Naive B cell (primary cell): Measurements from ENCODE around the gene NPHP3. TPM values are rescaled to one million over a fixed set of nuclear protein-coding genes. Genes with fewer than 3 reads are reported as not detected.
A peak's percentile ranks its signal among the peaks of the same experiment; 100 is the strongest.

Experiments
- ATAC-seq, 2 donors: fragments of 150-1000 bp; cut with Tn5 transposase; 2 replicates each; pipeline ENCODE4 v1.10.0; 2021; ENCODE audit warnings: low read depth in 2 of 2, mild to moderate bottlenecking in 2 of 2, moderate library complexity in 2 of 2
- DNase-seq: peaks from one replicate; pipeline ENCODE4 v3.0.0; 2022
- H3K27ac Mint-ChIP-seq, 6 donors: one replicate each; pipeline ENCODE4 v1.8.0; 2020 to 2022; ENCODE audit warnings: mild to moderate bottlenecking in 6 of 6, mixed read lengths in 6 of 6, moderate library complexity in 5 of 6, inconsistent platforms in 2 of 6
- H3K27me3 Mint-ChIP-seq, 3 donors: one replicate each; pipeline ENCODE4 v1.8.0; 2021 to 2022; ENCODE audit warnings: mixed read lengths in 3 of 3, mild to moderate bottlenecking in 1 of 3
- H3K36me3 Mint-ChIP-seq, 2 donors: one replicate each; pipeline ENCODE4 v1.8.0; 2020 to 2022; ENCODE audit warnings: mixed read lengths in 2 of 2, inconsistent platforms in 1 of 2, mild to moderate bottlenecking in 1 of 2
- H3K4me1 Mint-ChIP-seq, 3 donors: one replicate each; pipeline ENCODE4 v1.8.0; 2020 to 2022; ENCODE audit warnings: mixed read lengths in 3 of 3, inconsistent platforms in 1 of 3, mild to moderate bottlenecking in 1 of 3, moderate library complexity in 1 of 3
- H3K4me3 Mint-ChIP-seq, 8 donors: one replicate each; pipeline ENCODE4 v1.8.0; 2020 to 2022; ENCODE audit warnings: mild to moderate bottlenecking in 8 of 8, mixed read lengths in 8 of 8, moderate library complexity in 8 of 8, inconsistent platforms in 2 of 8
- H3K9me3 Mint-ChIP-seq, 7 donors: one replicate each; pipeline ENCODE4 v1.8.0; 2020 to 2022; ENCODE audit warnings: mixed read lengths in 7 of 7, mild to moderate bottlenecking in 5 of 7, inconsistent platforms in 2 of 7, moderate library complexity in 1 of 7
- polyA plus RNA-seq, 6 donors: library from polyadenylated mRNA; unstranded; fragments of 300-500 nt; fragmentation: Illumina TruSeq; gene quantifications; one replicate each; pipeline ENCODE4 v1.2.3, GENCODE V29; 2021; ENCODE audit warnings: low read depth in 6 of 6

NPHP3 gene
- polyA plus RNA-seq, 6 donors from 2014 or later = 1.9 to 8.3 (median 4.9) TPM

GRCh38 chr3:132665230-132665745, 56.9 kb downstream of the NPHP3 start:
- H3K4me3 Mint-ChIP-seq = no peak overlapping the region
- peaks cover 18 to 31% (median 29%) of the 10 kb centered on the region in 3 donors for H3K4me1 Mint-ChIP-seq
- H3K27ac Mint-ChIP-seq = peak overlapping the region in 1 of 6 donors; percentile 7
- ATAC-seq (no peak), DNase-seq (no peak)
- peaks cover 0 to 3% of the 10 kb centered on the region in 2 donors for H3K36me3 Mint-ChIP-seq
- no peaks in the 10 kb centered on the region for H3K9me3 Mint-ChIP-seq
- H3K27me3 Mint-ChIP-seq = no peaks in the 10 kb centered on the region

GRCh38 chr3:132662212-132662611, 60.0 kb downstream of the NPHP3 start:
- H3K27ac Mint-ChIP-seq = no peak overlapping the region
- peak overlapping the region in 3 of 8 donors; percentile 3 to 99 (median 35) for H3K4me3 Mint-ChIP-seq
- no peak for ATAC-seq
- H3K36me3 Mint-ChIP-seq = peaks cover 0 to 7% of the 10 kb centered on the region in 2 donors
- no peak for DNase-seq
- H3K27me3 Mint-ChIP-seq = no peaks in the 10 kb centered on the region
- H3K9me3 Mint-ChIP-seq = no peaks in the 10 kb centered on the region
- H3K4me1 Mint-ChIP-seq = peaks cover 39 to 43% (median 40%) of the 10 kb centered on the region in 3 donors

- no peaks in the 10 kb centered on the region for H3K9me3 Mint-ChIP-seq
- H3K27ac Mint-ChIP-seq = peak overlapping the region; percentile 82 to 99 (median 97)
- DNase-seq = no peak
- H3K4me1 Mint-ChIP-seq = peaks cover 39 to 43% (median 42%) of the 10 kb centered on the region in 3 donors
- H3K4me3 Mint-ChIP-seq = peak overlapping the region; percentile 91 to 99 (median 98)
- peaks cover 0 to 7% of the 10 kb centered on the region in 2 donors for H3K36me3 Mint-ChIP-seq
- H3K27me3 Mint-ChIP-seq = no peaks in the 10 kb centered on the region
- no peak for ATAC-seq
These were observed 61.1 kb downstream of the NPHP3 start for GRCh38 chr3:132661101-132661500.

- H3K27me3 Mint-ChIP-seq = no peaks in the 10 kb centered on the region
- H3K4me1 Mint-ChIP-seq = peaks cover 39 to 43% (median 42%) of the 10 kb centered on the region in 3 donors
- DNase-seq = no peak
- H3K27ac Mint-ChIP-seq = peak overlapping the region; percentile 82 to 99 (median 97)
- no peak for ATAC-seq
- H3K36me3 Mint-ChIP-seq = peaks cover 0 to 7% of the 10 kb centered on the region in 2 donors
- peak overlapping the region; percentile 91 to 99 (median 98) for H3K4me3 Mint-ChIP-seq
- H3K9me3 Mint-ChIP-seq = no peaks in the 10 kb centered on the region
These were observed 61.5 kb downstream of the NPHP3 start for GRCh38 chr3:132660811-132661070.

- H3K9me3 Mint-ChIP-seq = no peaks in the 10 kb centered on the region
- peak; percentile 77 to 78 for ATAC-seq
- H3K27me3 Mint-ChIP-seq = no peaks in the 10 kb centered on the region
- peak within 1 kb of the TSS; percentile 97 to 99 (median 97) for H3K27ac Mint-ChIP-seq
- peaks cover 42 to 43% (median 43%) of the 10 kb centered on the region in 3 donors for H3K4me1 Mint-ChIP-seq
- DNase-seq = peak; percentile 66
- H3K36me3 Mint-ChIP-seq = peaks cover 0 to 7% of the 10 kb centered on the region in 2 donors
- H3K4me3 Mint-ChIP-seq = peak within 1 kb of the TSS; percentile 91 to 99 (median 98)
These were observed 62.0 kb downstream of the NPHP3 start, which contains the start of gene UBA5 for GRCh38 chr3:132660052-132660810. TSS of gene UBA5 (plus strand) at chr3:132660329. CDS start at chr3:132660538, 209 bp downstream.

- peak; percentile 66 to 68 for ATAC-seq
- Mint-ChIP-seq H3K4me1 (peaks cover 36 to 40% (median 40%) of the 10 kb centered on the region in 3 donors), H3K27me3 (no peaks in the 10 kb centered on the region), H3K4me3 (peak within 1 kb of the TSS; percentile 91 to 99 (median 98)), H3K36me3 (peaks cover 0 to 7% of the 10 kb centered on the region in 2 donors), H3K27ac (peak within 1 kb of the TSS; percentile 97 to 99 (median 97)), H3K9me3 (no peaks in the 10 kb centered on the region)
- peak; percentile 56 for DNase-seq
These were observed 62.7 kb downstream of the NPHP3 start, which contains the start of gene ACAD11 for GRCh38 chr3:132659365-132660051. TSS of gene ACAD11 (minus strand) at chr3:132659809. CDS start at chr3:132659751, 58 bp downstream.

GRCh38 chr3:132659000-132659364, 63.2 kb downstream of the NPHP3 start:
- H3K36me3 Mint-ChIP-seq = peaks cover 0 to 7% of the 10 kb centered on the region in 2 donors
- H3K4me3 Mint-ChIP-seq = peak overlapping the region; percentile 91 to 99 (median 98)
- ATAC-seq = no peak
- H3K4me1 Mint-ChIP-seq = peaks cover 34 to 40% (median 39%) of the 10 kb centered on the region in 3 donors
- H3K27me3 Mint-ChIP-seq = no peaks in the 10 kb centered on the region
- no peak for DNase-seq
- peak overlapping the region; percentile 97 to 99 (median 97) for H3K27ac Mint-ChIP-seq
- H3K9me3 Mint-ChIP-seq = no peaks in the 10 kb centered on the region

- H3K36me3 Mint-ChIP-seq = peaks cover 0 to 7% of the 10 kb centered on the region in 2 donors
- DNase-seq (no peak), ATAC-seq (no peak)
- H3K4me1 Mint-ChIP-seq = peaks cover 28 to 40% (median 34%) of the 10 kb centered on the region in 3 donors
- peak overlapping the region in 6 of 8 donors; percentile 6 to 99 (median 76) for H3K4me3 Mint-ChIP-seq
- no peaks in the 10 kb centered on the region for H3K9me3 Mint-ChIP-seq
- H3K27me3 Mint-ChIP-seq = no peaks in the 10 kb centered on the region
- peak overlapping the region in 5 of 6 donors; percentile 9 to 97 (median 45) for H3K27ac Mint-ChIP-seq
These were observed 64.1 kb downstream of the NPHP3 start for GRCh38 chr3:132657869-132658747.

- Mint-ChIP-seq H3K9me3 (no peaks in the 10 kb centered on the region), H3K4me1 (peaks cover 14 to 24% (median 19%) of the 10 kb centered on the region in 3 donors), H3K4me3 (no peak overlapping the region), H3K27ac (peak overlapping the region in 3 of 6 donors; percentile 12 to 69 (median 43)), H3K27me3 (no peaks in the 10 kb centered on the region), H3K36me3 (peaks cover 0 to 6% of the 10 kb centered on the region in 2 donors)
- DNase-seq (no peak), ATAC-seq (no peak)
These were observed 66.7 kb downstream of the NPHP3 start for GRCh38 chr3:132655471-132655870.

- H3K4me3 Mint-ChIP-seq = no peak overlapping the region
- no peak overlapping the region for H3K27ac Mint-ChIP-seq
- no peaks in the 10 kb centered on the region for H3K36me3 Mint-ChIP-seq
- H3K4me1 Mint-ChIP-seq = peaks cover 11 to 22% (median 14%) of the 10 kb centered on the region in 3 donors
- no peak for ATAC-seq
- H3K27me3 Mint-ChIP-seq = no peaks in the 10 kb centered on the region
- no peak for DNase-seq
- no peaks in the 10 kb centered on the region for H3K9me3 Mint-ChIP-seq
These were observed 67.5 kb downstream of the NPHP3 start for GRCh38 chr3:132654721-132655120.

GRCh38 chr3:132654190-132654589, 68.0 kb downstream of the NPHP3 start:
- Mint-ChIP-seq H3K36me3 (no peaks in the 10 kb centered on the region), H3K4me1 (peaks cover 9 to 19% (median 13%) of the 10 kb centered on the region in 3 donors), H3K27ac (no peak overlapping the region), H3K27me3 (no peaks in the 10 kb centered on the region), H3K9me3 (no peaks in the 10 kb centered on the region), H3K4me3 (no peak overlapping the region)
- ATAC-seq (no peak), DNase-seq (no peak)

GRCh38 chr3:132652640-132653270, 69.5 kb downstream of the NPHP3 start:
- Mint-ChIP-seq H3K4me3 (no peak overlapping the region), H3K27me3 (no peaks in the 10 kb centered on the region), H3K36me3 (no peaks in the 10 kb centered on the region), H3K27ac (no peak overlapping the region), H3K4me1 (peaks cover 0 to 6% (median 5%) of the 10 kb centered on the region in 3 donors), H3K9me3 (no peaks in the 10 kb centered on the region)
- DNase-seq (no peak), ATAC-seq (no peak)
